ENCODE data around the gene SELENOP.

DNA sequence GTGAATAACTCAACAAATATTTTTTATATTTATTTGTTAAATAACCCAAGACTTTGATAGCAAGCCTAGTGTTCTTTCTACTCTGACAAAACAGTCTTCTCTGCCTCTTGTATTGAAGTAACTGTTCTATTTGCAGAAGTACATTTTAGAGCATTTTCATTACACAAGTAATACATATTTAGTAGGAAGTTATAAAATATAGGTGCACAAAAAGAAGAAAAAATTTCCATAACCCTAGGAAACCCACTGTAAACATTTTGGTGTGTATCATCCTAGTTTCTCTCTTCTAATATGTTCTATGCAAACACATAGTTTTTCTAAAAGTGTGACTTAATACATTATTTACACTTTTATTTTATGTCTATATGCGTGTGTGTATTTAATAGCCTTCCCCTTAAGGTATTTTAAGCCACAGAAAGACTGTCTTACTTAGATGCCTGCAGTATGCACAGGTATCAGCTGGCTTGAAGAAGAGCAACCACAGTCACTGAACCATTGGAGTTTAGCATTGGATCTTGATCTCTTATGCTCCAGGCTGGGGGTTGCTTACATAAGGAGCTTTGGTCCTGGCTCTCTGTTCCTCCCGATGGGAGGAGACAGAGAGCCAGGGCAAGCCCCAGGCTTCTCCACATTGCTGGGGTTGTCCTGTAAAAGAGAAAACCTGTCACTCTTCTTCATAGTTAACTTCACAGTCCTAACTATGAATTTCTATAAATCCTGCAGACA lies 3.8 kb downstream of the SELENOP start:
- TF ChIP-seq POLR2A (IDR thresholded peaks at IDR 0.05) = no peak
- no peak for TF ChIP-seq EP300 (IDR thresholded peaks at IDR 0.05)
- TF ChIP-seq, protein P1, sequence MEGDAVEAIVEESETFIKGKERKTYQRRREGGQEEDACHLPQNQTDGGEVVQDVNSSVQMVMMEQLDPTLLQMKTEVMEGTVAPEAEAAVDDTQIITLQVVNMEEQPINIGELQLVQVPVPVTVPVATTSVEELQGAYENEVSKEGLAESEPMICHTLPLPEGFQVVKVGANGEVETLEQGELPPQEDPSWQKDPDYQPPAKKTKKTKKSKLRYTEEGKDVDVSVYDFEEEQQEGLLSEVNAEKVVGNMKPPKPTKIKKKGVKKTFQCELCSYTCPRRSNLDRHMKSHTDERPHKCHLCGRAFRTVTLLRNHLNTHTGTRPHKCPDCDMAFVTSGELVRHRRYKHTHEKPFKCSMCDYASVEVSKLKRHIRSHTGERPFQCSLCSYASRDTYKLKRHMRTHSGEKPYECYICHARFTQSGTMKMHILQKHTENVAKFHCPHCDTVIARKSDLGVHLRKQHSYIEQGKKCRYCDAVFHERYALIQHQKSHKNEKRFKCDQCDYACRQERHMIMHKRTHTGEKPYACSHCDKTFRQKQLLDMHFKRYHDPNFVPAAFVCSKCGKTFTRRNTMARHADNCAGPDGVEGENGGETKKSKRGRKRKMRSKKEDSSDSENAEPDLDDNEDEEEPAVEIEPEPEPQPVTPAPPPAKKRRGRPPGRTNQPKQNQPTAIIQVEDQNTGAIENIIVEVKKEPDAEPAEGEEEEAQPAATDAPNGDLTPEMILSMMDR (IDR thresholded peaks at IDR 0.05) = no peak

Data from tibial nerve (tissue), 4 donors.